ENCODE data around the gene HUWE1.

DNA sequence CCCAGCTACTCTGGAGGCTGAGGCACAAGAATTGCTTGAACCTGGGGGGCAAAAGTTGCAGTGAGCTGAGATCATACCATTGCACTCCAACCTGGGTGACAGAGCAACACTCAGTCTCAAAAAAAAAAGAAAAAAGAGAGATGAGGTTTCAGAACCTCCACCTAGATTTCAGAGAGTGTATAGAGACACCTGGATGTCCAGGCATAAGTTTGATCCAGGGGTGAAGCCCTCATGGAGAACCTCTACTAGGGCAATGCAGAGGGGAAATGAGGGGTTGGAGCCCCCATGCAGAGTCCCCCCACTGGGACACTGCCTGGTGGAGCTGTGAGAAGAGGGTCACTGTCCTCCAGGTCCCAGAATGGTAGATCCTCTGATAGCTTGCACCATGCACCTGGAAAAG, 159.5 kb downstream of the HUWE1 start:
- TF ChIP-seq SMC3 (IDR thresholded peaks at IDR 0.05; ENCODE audit: low read length) (no peak), POLR2A (IDR thresholded peaks at IDR 0.05; ENCODE audit: insufficient read depth in 1 of 2, low read depth in 2 of 2, low read length in 2 of 2) (no peak), MXI1 (IDR thresholded peaks at IDR 0.05; ENCODE audit: borderline replicate concordance, low read depth, low read length) (no peak)
- TF ChIP-seq, protein P1, sequence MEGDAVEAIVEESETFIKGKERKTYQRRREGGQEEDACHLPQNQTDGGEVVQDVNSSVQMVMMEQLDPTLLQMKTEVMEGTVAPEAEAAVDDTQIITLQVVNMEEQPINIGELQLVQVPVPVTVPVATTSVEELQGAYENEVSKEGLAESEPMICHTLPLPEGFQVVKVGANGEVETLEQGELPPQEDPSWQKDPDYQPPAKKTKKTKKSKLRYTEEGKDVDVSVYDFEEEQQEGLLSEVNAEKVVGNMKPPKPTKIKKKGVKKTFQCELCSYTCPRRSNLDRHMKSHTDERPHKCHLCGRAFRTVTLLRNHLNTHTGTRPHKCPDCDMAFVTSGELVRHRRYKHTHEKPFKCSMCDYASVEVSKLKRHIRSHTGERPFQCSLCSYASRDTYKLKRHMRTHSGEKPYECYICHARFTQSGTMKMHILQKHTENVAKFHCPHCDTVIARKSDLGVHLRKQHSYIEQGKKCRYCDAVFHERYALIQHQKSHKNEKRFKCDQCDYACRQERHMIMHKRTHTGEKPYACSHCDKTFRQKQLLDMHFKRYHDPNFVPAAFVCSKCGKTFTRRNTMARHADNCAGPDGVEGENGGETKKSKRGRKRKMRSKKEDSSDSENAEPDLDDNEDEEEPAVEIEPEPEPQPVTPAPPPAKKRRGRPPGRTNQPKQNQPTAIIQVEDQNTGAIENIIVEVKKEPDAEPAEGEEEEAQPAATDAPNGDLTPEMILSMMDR (CRISPR knock-in tag; IDR thresholded peaks at IDR 0.05): no peak
